H9 (cell line): Measurements from ENCODE around the gene CABP4. TPM values are rescaled to one million over a fixed set of nuclear protein-coding genes. Genes with fewer than 3 reads are reported as not detected.

Source experiments
- DNase-seq: peaks from one replicate; pipeline ENCODE4 v3.0.0-alpha.2; 2017
- H2AFZ ChIP-seq: one replicate; pipeline ENCODE4 v1.6.1; 2013; ENCODE audit warnings: mild to moderate bottlenecking, low read length, control low read depth, moderate library complexity
- H2AK5ac ChIP-seq: 2 replicates; pipeline ENCODE4 v1.6.1; 2013; ENCODE audit warnings: low read length, control low read depth, mixed read lengths; ENCODE audit not compliant: insufficient read length
- H2BK120ac ChIP-seq: one replicate; pipeline ENCODE4 v1.6.1; 2013; ENCODE audit warnings: low read depth, mild to moderate bottlenecking, low read length, control low read depth, inconsistent platforms; ENCODE audit not compliant: poor library complexity, severe bottlenecking
- H2BK12ac ChIP-seq: 2 replicates; pipeline ENCODE4 v1.6.1; 2013; ENCODE audit warnings: low read length, control low read depth, mixed read lengths, low read depth; ENCODE audit not compliant: insufficient read length
- H2BK15ac ChIP-seq: 2 replicates; pipeline ENCODE4 v1.6.1; 2013; ENCODE audit warnings: low read depth, low read length, control low read depth
- H2BK20ac ChIP-seq: one replicate; pipeline ENCODE4 v1.6.1; 2013; ENCODE audit warnings: low read depth, mild to moderate bottlenecking, low read length, control low read depth, inconsistent platforms; ENCODE audit not compliant: poor library complexity, severe bottlenecking
- H2BK5ac ChIP-seq: 2 replicates; pipeline ENCODE4 v1.6.1; 2013; ENCODE audit warnings: low read length, control low read depth, mixed read lengths; ENCODE audit not compliant: insufficient read length
- H3K14ac ChIP-seq: 2 replicates; pipeline ENCODE4 v1.6.1; 2013; ENCODE audit warnings: low read length, control low read depth; ENCODE audit not compliant: insufficient read depth
- H3K18ac ChIP-seq: 2 replicates; pipeline ENCODE4 v1.6.1; 2013; ENCODE audit warnings: low read depth, mild to moderate bottlenecking, mixed read lengths, low read length, control low read depth; ENCODE audit not compliant: insufficient read length
- H3K23ac ChIP-seq: 2 replicates; pipeline ENCODE4 v1.6.1; 2013; ENCODE audit warnings: low read length, control low read depth, mixed read lengths, low read depth; ENCODE audit not compliant: insufficient read length
- H3K23me2 ChIP-seq: 2 replicates; pipeline ENCODE4 v1.6.1; 2013; ENCODE audit warnings: low read depth, mild to moderate bottlenecking, mixed read lengths, low read length, control low read depth; ENCODE audit not compliant: insufficient read length, poor library complexity, severe bottlenecking
- H3K27ac ChIP-seq: 2 replicates; pipeline ENCODE4 v1.5.1; 2013; ENCODE audit warnings: low read length, control low read depth, mixed read lengths, low read depth; ENCODE audit not compliant: insufficient read length
- H3K27me3 ChIP-seq: 2 replicates; pipeline ENCODE4 v1.6.1; 2013; ENCODE audit warnings: low read length, control low read depth, inconsistent platforms; ENCODE audit not compliant: insufficient read depth
- H3K4ac ChIP-seq: 2 replicates; pipeline ENCODE4 v1.6.1; 2013; ENCODE audit warnings: low read depth, mild to moderate bottlenecking, control low read depth, inconsistent platforms, low read length, moderate library complexity
- H3K4me1 ChIP-seq: 2 replicates; pipeline ENCODE4 v1.6.1; 2013; ENCODE audit warnings: low read length, control low read depth, inconsistent platforms; ENCODE audit not compliant: insufficient read depth
- H3K4me2 ChIP-seq: 2 replicates; pipeline ENCODE4 v1.6.1; 2013; ENCODE audit warnings: low read length, control low read depth, mixed read lengths; ENCODE audit not compliant: insufficient read length, insufficient read depth
- H3K56ac ChIP-seq: 2 replicates; pipeline ENCODE4 v1.6.1; 2013; ENCODE audit warnings: low read depth, mild to moderate bottlenecking, mixed read lengths, low read length, control low read depth; ENCODE audit not compliant: insufficient read length
- H3K79me1 ChIP-seq: 2 replicates; pipeline ENCODE4 v1.6.1; 2013; ENCODE audit warnings: low read depth, mild to moderate bottlenecking, moderate library complexity, low read length, control low read depth, inconsistent platforms; ENCODE audit not compliant: insufficient read depth, poor library complexity, severe bottlenecking
- H3K79me2 ChIP-seq: 2 replicates; pipeline ENCODE4 v1.6.1; 2013; ENCODE audit warnings: low read length, control low read depth, inconsistent platforms; ENCODE audit not compliant: insufficient read depth
- H3K9ac ChIP-seq: 2 replicates; pipeline ENCODE4 v1.6.1; 2013; ENCODE audit warnings: low read length, control low read depth, mixed read lengths; ENCODE audit not compliant: insufficient read length; ENCODE audit errors: extremely low read depth
- H3K9me3 ChIP-seq: one replicate; pipeline ENCODE4 v1.6.1; 2013; ENCODE audit warnings: low read depth, low read length, inconsistent platforms; ENCODE audit not compliant: control insufficient read depth
- H3T11ph ChIP-seq: one replicate; pipeline ENCODE4 v1.6.1; 2013; ENCODE audit warnings: mild to moderate bottlenecking, low read length, control low read depth, inconsistent platforms
- H4K20me1 ChIP-seq: one replicate; pipeline ENCODE4 v1.6.1; 2013; ENCODE audit not compliant: control insufficient read depth, insufficient read length, insufficient read depth
- H4K5ac ChIP-seq: 2 replicates; pipeline ENCODE4 v1.6.1; 2013; ENCODE audit warnings: low read depth, mild to moderate bottlenecking, mixed read lengths, low read length, control low read depth; ENCODE audit not compliant: insufficient read length
- H4K8ac ChIP-seq: replicated peaks from 2 replicates; pipeline ENCODE4 v1.6.1; 2013; ENCODE audit warnings: low read length, control low read depth, mixed read lengths, low read depth; ENCODE audit not compliant: insufficient read length
- H4K91ac ChIP-seq: 2 replicates; pipeline ENCODE4 v1.6.1; 2013; ENCODE audit warnings: low read depth, mild to moderate bottlenecking, moderate library complexity, mixed read lengths, low read length, control low read depth; ENCODE audit not compliant: insufficient read length
- H3K27ac Mint-ChIP-seq, 3 experiments: 2 replicates in 2 of 3; 3 replicates in 1 of 3; pipeline ENCODE4 v1.8.0; 2020 to 2021; ENCODE audit warnings: mixed read lengths in 3 of 3, mild to moderate bottlenecking in 1 of 3, moderate library complexity in 1 of 3
- H3K27me3 Mint-ChIP-seq: 2 replicates; pipeline ENCODE4 v1.8.0; 2021; ENCODE audit warnings: low read depth, mild to moderate bottlenecking, moderate library complexity, mixed read lengths
- H3K36me3 Mint-ChIP-seq, 3 experiments: 2 replicates in 2 of 3; 3 replicates in 1 of 3; pipeline ENCODE4 v1.8.0; 2020 to 2021; ENCODE audit warnings: low read depth in 3 of 3, mixed read lengths in 3 of 3; ENCODE audit not compliant: insufficient read depth in 1 of 3
- H3K4me1 Mint-ChIP-seq, 2 experiments: 2 replicates each; pipeline ENCODE4 v1.8.0; 2020; ENCODE audit warnings: mixed read lengths in 2 of 2
- H3K4me3 Mint-ChIP-seq, 2 experiments: 2 replicates in 1 of 2; 3 replicates in 1 of 2; pipeline ENCODE4 v1.8.0; 2020 to 2021; ENCODE audit warnings: mild to moderate bottlenecking in 2 of 2, mixed read lengths in 2 of 2, moderate library complexity in 1 of 2
- H3K9me3 Mint-ChIP-seq, 2 experiments: 2 replicates in 1 of 2; 3 replicates in 1 of 2; pipeline ENCODE4 v1.8.0; 2020; ENCODE audit warnings: mild to moderate bottlenecking in 2 of 2, mixed read lengths in 2 of 2, moderate library complexity in 1 of 2
- CTCF ChIP-seq: fragments of 200-600 bp; sonication (generic); conservative IDR thresholded peaks from 3 replicates; pipeline ENCODE4 v1.8.0; 2021; ENCODE audit warnings: antibody characterized with exemption, mild to moderate bottlenecking
- WGBS: extraction: QIAGEN DNeasy Blood & Tissue Kit; methylation state at CpG from one replicate; pipeline ENCODE4 v1.1.7; 2013; ENCODE audit warnings: missing lambda C conversion rate, low lambda C conversion rate, mixed read lengths; ENCODE audit not compliant: insufficient read length; ENCODE audit errors: extremely low coverage; 5-methylcytosine and 5-hydroxymethylcytosine counted together
- total RNA-seq: library from RNA; stranded (reverse); gene quantifications from 2 replicates; pipeline ENCODE4 v1.2.1, GENCODE V29; 2021

Gene CABP4
- total RNA-seq, 1 experiment from 2014 or later: not detected

GRCh38 chr11:67406969-67407687, 48.0 kb upstream of the CABP4 start:
- no peak overlapping the region; a peak in 1 of 7 replicates for H3K27ac Mint-ChIP-seq
- no peak overlapping the region for H3K56ac ChIP-seq
- H2BK20ac ChIP-seq: no peak overlapping the region
- no peaks in the 10 kb centered on the region for H4K20me1 ChIP-seq
- H3K4me1 Mint-ChIP-seq: peaks cover 14 to 25% of the 10 kb centered on the region in 2 experiments
- H3K79me2 ChIP-seq: no peaks in the 10 kb centered on the region
- no peak overlapping the region for H2BK5ac ChIP-seq
- no peak for TF ChIP-seq CTCF
- H3K27ac ChIP-seq: no peak overlapping the region
- no peak overlapping the region for H2BK12ac ChIP-seq
- H3K36me3 Mint-ChIP-seq: no peaks in the 10 kb centered on the region
- H3K14ac ChIP-seq: no peak overlapping the region
- H3K18ac ChIP-seq: no peak overlapping the region
- DNase-seq: no peak
- no peak overlapping the region for H3T11ph ChIP-seq
- H2BK120ac ChIP-seq: no peak overlapping the region
- no peak overlapping the region for H4K8ac ChIP-seq
- H3K23ac ChIP-seq: no peak overlapping the region
- H3K79me1 ChIP-seq: no peaks in the 10 kb centered on the region
- no peaks in the 10 kb centered on the region for H3K23me2 ChIP-seq
- H3K9me3 ChIP-seq: no peaks in the 10 kb centered on the region
- no peaks in the 10 kb centered on the region for H3K4me1 ChIP-seq
- H2BK15ac ChIP-seq: no peak overlapping the region
- no peak overlapping the region for H2AFZ ChIP-seq
- no CpG with 5 or more reads among the region's 12 CpGs for WGBS
- H3K4me3 Mint-ChIP-seq: peak overlapping the region in 1 of 2 experiments; percentile 45; a peak in 1 of 5 replicates
- H3K4ac ChIP-seq: no peak overlapping the region
- H4K5ac ChIP-seq: no peak overlapping the region
- no peak overlapping the region for H3K9ac ChIP-seq
- H3K4me2 ChIP-seq: no peak overlapping the region
- H4K91ac ChIP-seq: no peak overlapping the region
- no peaks in the 10 kb centered on the region for H3K27me3 ChIP-seq
- no peaks in the 10 kb centered on the region for H3K9me3 Mint-ChIP-seq
- H3K27me3 Mint-ChIP-seq: peaks cover 31% of the 10 kb centered on the region
- H2AK5ac ChIP-seq: no peak overlapping the region
